HG02759 (cell line): ENCODE data around the gene ZMYM1.
"Not testable (repeated sequence)": the region's sequence is repeated elsewhere in the genome, so short reads cannot be mapped to it uniquely, and the experiment has no call there.

Experiments
- ATAC-seq: cut with Tn5 transposase; IDR thresholded peaks from one replicate; pipeline ENCODE4 v1.9.1; 2021; ENCODE audit warnings: mild to moderate bottlenecking, moderate library complexity; ENCODE audit not compliant: unreplicated experiment

ZMYM1 gene

DNA sequence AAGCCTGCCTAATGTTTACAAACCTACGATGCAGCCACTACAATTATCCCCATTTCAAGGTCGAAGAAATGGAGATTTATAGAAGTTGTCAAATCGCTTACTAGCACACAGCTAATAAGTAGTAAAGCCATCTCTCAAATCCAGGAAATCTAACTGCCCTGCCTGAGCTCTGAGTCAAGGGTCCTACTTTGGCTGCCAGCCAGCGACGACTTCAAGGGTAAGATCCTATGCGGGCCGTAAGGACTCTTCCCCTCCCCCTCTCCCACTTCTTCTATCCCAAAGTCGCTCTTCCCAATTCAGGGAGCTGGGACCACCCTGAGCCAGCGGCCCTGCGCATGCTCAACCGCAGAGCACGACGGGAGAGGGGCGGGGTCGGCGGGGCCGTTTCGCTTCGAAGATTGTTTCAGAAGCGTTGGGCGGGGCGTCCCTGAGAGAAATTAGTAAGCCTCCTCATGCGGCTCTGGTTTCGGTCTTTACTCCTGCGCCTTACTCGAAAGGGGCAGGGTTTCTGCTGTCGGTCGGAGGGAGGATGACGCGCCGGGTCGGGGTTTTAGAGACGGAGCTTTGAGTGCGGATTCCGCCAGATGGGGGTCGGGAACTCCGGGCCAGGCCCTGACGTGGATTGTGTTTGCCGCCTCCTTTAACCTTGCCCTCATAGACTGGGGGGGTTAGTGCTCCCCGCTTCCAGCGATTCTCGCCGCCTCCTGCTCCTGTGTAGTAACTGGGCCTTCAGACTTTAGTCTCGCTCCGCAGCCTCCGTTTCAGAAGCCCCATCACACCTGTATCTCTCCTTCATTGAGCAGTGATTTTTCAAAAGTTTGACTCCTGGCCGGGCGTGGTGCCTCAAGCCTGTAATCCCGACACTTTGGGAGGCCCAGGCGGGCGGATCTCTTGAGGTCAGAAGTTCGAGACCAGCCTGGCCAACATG is at the start of gene ZMYM1:
ZMYM1 (plus strand) TSS at position 383 of the 928 bp plus-strand sequence. CDS start 14,603 bp downstream, outside the sequence.
- peak; percentile 94 for ATAC-seq

DNA sequence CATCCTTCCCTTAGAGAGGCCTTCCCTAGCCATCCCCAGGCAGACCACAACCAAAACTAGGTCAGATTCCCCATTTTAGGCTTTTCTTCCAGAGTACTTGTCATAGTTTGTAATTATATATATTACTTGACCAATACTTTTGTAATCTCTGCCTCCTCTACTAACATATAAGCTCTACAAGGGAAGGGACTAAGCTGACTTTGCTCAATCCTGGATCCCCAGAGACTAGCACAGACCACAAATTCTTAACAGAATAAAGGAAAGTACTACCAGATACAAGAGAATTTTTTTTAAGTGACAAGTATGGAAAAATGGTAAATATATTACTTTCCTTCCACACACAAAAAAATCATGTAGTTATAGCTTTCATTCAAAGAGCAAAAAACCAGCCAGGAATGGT is 49.4 kb upstream of the ZMYM1 start:
- no peak for ATAC-seq

DNA sequence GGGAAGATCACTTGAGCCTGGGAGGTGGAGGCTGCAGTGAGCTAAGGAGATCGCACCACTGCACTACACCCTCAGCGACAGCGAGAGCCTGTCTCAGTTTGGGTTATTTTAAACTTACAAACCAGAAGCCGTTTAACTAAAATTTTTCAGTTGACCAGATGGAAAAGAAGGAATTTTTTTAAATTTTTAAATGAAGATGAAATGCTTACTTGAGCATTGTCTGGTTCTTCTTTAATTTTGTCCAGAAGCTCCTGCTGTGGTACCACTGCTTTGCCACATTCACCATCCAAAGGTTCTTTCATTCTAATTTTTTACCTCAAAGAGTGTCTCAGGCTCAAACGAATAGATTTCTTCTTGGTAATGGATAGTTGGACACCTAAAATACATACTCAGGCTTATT is 48.8 kb upstream of the ZMYM1 start:
- ATAC-seq, result no peak

DNA sequence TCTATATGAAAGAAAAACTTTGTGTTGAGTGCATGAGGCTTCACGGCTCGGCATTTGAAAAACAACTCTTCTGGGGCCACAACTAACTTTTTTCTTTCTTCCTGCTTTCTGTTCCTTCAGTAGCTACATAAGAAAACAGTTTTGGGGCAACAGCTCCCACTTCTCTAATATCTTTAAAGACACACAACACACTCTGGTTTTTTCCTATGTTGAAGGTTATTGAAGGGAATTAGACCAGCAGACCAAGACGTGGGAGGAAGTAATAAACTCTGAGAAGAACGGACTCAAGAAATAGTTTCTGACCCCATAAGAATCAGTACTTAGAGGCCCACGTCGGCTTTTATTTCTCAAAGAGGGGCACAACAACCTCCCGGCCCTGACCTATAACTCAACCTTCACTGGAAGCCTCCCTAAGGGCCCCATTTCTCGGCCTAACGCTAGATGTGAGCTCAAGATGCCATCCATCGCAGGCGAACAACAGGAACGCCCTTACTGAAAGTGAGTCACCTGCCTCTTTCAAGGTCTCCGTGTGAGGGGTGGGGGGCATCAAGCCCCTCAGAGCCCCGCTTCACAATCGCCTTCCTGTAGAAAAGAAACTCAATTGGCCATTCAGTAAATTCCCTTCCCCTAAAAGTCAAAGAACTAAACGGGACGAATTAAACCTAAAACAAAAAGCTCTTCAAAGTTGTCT is 48.3 kb upstream of the ZMYM1 start:
- no peak for ATAC-seq

DNA sequence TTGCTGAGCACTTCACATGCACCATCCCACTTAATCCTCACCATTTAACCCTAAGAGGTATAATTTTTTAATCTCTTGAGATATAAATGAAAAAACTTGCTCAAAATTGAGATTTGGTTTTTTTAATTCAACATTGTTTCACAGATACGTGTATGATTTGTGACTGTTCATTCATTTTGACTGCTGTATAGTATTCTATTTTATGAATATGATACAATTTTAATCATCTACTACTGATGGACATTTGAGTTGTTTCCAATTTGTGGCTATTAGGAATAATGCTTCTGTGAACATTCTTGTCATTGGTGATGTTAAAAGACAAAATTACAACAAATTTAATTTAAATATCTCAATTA is 46.8 kb upstream of the ZMYM1 start:
- no peak for ATAC-seq

DNA sequence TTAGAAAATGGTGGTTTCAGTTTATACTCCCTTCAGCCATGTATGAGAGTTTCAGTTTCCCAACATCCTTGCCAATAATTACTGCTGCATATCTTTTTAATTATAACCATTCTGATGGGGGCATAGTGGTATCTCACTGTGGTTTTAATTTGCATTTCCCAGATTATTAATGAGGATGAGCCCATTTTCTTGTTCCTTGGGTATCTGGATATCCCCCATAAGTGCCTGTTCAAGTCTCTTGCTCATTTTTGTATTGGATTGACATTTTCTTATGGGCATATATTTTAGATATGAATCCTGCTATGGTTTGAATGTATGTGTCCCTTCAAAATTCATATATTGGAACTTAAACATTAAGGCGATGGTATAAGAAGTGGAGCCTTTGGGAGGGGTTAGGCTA is 45.8 kb upstream of the ZMYM1 start:
- ATAC-seq, result no peak

DNA sequence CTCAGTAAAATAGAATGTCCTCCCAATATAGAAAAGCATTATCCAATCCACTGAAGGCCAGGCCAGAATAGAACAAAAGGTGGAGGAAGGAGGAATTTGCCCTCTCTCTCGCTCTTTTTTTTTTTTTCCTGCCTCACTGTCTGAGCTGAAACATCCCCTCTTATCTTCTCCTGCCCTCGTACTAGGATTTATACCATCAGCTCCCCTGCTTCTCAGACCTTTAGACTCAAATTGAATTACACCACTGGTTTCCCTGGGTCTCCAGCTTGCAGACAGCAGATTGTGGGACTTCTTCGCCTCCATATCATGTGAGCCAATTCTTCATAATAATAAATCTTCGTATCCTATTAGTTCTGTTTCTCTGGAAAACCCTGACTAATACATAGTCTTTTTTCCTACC is 42.6 kb upstream of the ZMYM1 start:
- ATAC-seq, result no peak

DNA sequence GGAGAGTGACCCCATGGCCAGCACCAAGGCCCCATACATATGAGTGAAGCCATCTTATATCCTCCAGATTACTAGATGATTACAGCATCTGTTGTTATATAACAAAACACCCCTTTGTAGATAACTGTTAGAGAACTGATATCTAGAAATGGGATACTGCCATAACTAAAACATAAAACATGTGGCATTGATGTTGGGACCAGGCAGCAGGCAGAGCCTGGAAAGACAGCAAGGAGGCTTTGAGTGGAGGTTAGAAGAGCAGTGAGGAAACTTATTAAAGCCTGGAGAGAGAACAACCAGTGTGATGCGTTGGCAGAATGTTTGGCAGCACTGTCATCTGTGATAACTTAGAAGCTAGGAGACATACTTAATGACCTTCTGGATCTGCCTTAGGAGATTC is 42.0 kb upstream of the ZMYM1 start:
- ATAC-seq, result no peak

DNA sequence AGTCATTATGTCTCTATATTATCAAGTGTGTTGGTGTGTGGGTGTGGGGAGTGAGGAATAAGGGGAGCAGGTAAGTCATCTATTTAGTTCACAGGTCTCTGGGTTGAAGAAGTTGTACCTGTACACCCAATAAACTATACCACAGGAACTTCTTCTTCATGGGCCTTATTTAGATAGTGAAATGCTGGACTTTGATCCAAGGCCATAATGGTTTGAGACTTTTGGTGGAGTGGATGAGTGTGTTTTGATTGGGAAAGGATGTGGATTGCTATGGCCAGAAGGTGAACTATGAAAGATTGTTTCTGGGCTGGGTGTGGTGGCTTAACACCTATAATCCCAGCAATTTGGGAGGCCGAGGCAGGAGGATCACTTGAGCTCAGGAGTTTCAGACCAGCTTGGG is 40.5 kb upstream of the ZMYM1 start:
- ATAC-seq, result no peak

DNA sequence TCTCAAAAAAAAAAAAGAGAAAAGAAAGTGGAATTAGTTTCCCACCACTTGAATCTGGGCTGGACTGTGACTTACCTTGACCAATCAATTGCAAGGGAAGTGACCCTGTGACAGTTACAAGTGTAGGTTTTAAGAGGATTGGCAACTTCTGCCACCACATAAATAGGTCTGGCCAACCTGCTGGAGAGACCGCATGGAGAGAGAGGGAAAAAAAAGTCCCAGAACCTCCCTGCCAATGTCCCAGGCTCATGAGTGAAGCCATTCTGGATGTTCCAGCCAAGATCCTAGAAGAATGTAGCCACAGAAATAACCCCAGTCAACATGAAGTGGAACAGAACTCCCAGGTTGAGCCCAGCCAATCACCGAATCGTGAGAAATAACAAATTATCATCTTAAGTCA is 35.7 kb upstream of the ZMYM1 start:
- no peak for ATAC-seq

DNA sequence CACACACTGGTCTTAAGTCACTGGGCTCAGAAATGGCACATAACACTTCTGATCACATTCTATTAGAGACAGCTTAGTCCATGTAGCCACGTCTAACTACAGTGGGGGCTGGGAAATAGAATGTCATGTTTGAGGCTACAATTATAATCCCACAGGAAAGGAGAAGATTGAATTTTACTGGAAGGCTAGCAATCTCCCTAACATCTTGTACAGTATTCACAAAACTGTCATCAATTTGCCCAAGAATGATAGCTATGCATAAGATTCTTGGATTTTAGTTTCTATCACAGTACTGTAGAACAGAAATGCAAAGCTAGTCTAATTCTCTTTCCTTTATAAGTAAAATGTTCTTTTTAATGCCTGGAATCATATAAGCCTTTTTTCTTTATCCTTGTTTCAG is 34.8 kb upstream of the ZMYM1 start:
- ATAC-seq, result no peak

DNA sequence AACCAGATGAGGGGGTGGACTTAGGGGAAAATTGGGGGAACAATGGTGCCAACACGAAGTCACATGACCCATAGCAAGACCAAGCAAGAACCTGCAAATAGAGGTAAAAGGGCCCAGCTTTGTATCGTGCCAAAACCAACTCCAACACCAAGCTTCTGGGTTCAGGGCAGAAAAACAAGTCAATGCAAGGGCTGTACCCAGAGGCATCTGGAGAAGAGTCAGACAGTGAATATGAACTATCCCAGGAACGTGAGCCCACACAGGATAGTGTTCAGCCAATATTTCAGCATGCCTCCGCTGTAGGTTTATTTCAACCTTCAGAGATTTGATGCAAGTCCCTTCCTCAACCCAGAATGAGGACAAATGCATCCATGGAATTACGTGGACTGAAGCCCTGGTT is 32.5 kb upstream of the ZMYM1 start:
- ATAC-seq, result no peak

DNA sequence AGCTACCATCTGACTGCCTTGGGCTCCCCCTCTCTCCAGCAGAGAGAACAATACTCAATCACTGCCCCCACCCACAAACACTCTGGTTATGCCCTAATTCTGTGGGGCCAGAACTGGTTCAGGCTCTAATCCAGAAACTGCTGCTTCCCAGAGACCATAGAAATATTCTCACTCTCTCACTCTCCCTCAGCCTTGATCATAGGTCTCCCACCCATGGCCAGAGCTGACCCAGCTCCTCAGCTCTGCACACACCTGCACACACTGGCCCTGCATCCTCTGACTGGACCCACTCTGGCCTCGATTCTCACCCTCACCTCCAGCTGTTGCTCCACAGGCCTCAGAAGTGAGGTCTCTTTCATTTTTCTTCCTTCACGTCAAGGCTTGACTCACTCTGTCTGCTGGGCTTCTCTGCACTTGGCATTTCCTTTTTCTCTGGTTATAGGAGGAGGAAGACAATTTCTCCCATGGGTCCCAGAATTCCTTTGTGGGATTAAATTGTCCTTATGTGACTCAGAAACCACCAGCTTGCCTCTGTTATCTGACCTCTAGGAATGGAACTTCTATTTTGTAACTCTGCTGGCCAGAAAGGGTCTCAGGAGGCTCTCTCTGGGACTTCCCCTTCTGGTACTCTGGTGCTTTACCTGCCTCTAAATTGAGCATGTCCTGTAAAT is 31.9 kb upstream of the ZMYM1 start:
- ATAC-seq, result no peak

DNA sequence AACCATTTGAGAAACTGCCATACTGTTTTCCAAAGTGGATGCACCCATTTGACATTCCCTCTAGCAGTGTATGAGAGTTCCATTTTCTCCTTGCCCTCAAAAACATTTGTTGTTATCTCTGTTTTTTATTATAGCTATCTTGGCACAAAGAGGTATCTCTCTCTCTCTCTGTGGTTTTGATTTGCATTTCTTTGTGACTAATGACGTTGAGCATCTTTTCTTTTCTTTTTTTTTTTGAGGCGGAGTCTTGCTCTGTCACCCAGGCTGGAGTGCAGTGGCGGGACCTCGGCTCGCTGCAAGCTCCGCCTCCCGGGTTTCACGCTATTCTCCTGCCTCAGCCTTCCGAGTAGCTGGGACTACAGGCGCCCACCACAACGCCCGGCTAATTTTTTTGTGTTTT is 30.1 kb upstream of the ZMYM1 start:
- ATAC-seq, result no peak

DNA sequence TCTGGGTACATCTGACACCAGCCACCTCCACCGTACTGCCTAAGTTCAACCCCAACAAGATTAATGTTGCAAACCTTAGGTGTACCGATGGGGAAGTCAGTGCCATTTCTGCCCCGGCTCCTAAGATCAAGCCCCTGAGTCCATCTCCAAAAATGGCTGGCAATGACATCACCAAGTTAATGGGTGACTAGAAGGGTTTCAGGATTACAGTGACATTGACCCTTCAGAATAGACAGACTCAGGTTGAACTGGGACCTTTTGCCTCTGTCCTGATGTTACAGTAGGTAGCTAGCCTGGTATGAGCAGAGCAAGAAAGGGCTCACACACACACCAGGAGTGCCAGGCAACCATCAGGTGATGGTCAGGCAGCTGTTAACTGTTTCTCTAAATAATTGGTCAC is 25.8 kb upstream of the ZMYM1 start:
- ATAC-seq, result no peak

DNA sequence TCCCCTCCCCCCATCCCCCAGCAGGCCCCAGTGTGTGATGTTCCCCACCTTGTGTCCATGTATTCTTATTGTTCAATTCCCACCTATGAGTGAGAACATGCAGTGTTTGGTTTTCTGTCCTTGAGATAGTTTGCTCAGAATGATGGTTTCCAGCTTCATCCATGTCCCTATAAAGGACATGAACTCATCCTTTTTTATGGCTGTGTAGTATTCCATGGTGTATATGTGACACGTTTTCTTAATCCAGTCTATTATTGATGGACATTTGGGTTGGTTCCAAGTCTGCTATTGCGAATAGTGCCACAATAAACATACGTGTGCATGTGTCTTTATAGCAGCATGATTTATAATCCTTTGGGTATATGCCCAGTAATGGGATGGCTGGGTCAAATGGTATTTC is 24.9 kb upstream of the ZMYM1 start:
- not testable (repeated sequence) for ATAC-seq

DNA sequence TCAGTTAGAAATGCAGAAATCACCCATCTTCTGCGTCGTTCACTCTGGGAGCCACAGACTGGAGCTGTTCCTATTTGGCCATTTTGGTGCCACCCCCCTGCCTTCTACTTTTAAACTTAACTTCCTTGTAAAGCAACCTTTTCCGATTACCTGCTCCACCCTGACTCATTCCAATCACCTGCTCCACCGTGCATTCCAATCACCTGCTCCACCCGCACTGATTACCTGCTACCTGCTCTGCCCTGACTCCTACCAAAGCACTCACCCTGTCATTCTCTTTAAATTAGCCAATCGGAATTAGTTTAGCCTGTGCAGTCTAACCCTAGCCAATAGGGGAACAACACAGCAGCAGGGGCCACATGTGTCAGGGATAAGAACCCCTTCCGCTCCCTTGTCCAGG is 20.9 kb upstream of the ZMYM1 start:
- not testable (repeated sequence) for ATAC-seq

DNA sequence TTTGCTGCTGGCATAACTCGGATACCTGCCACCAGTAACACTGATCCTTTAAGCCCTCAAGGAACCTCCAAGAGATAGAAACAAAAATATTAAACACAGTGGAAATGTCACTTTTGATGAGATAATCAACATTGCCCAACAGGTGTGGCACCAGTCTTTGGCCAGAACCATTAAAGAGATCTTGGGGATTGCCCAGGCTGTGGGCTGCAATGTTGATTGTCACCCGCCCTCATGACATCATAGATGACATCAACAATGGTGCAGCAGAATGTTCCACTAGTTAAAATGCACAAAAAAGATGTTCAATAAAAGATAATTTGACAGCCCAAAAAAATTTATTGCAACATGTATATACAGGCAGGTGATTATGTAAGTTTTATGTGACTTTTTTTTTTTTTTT is 20.2 kb upstream of the ZMYM1 start:
- no peak for ATAC-seq

DNA sequence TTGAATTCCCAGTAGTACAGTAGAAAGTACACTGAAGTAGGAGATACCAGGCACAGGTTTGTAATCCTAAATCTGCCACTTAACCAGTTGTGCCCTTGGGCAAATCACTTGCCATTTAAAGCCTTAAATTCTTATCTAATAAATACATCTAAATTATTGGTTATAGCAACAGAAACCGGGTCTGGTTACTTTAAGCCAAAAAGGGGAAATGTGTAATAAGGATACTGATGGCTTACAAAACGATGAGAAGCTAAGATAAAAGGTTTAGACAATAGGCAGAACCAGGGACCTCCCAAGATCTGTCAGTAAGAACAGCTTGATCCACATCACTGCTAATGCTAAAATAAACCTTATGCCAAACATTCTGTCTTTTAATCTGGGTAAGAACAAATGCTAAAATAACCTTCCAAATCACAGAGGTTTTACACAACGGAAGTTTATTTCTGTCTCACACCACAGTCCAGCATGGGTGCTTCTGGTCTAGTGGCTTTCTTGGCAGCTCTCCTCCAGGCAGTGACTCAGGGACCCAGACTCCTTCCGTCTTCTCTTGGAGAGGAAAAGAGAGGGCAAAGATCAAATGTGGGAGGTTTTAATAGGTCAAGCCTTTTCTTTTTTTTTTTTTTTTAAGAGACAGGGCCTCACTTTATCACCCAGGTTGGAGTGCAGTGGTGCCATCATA is 16.5 kb upstream of the ZMYM1 start:
- no peak for ATAC-seq

DNA sequence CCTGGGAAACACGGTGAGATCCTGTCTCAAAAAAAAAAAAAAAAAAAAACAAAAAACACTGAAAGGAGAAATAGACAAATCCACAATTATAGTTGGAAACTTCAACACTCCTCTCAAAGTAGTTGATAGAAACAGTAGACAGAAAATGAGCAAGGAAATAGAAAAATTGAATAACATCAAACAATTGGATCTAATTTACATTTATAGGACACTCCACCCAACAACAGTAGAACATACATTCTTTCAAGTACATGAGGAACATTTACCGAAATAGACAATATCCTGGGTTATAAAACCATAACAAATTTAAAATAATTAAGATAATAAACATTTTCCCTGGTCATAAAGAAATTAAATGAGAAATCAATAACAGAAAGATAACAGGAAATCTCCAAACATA is 14.9 kb upstream of the ZMYM1 start:
- no peak for ATAC-seq

DNA sequence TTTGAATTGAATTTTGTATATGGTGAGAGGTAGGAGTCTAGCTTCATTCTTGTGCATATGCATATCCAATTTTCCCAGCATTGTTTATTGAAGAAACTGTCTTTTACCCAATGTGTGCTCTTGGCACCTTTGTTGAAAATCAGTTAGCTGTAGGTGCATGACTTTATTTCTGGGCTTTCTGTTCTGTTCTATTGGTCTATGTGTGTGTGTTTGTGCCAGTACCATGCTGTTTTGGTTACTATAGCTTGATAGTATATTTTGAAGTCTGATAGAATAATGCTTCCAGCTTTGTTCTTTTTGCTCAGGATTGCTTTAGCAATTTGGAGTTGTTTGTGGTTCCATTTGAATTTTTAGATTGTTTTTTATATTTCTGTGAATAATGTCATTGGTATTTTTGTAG is 9.4 kb upstream of the ZMYM1 start:
- no peak for ATAC-seq
